Lower leg skin (tissue), 3 donors: Measurements from ENCODE around the gene LACRT.

Experiments
- CTCF ChIP-seq, 3 donors: fragments of 450-650 bp; IDR thresholded peaks; one replicate each; pipeline ENCODE4 v1.5.1; 2016; ENCODE audit warnings: antibody characterized with exemption in 3 of 3, mild to moderate bottlenecking in 3 of 3, moderate library complexity in 2 of 3
- POLR2A ChIP-seq, 2 donors: fragments of 450-650 bp; IDR thresholded peaks; one replicate each; pipeline ENCODE4 v1.6.1; 2016 to 2017; ENCODE audit warnings: antibody characterized with exemption in 2 of 2, mild to moderate bottlenecking in 1 of 2, moderate library complexity in 1 of 2

- TF ChIP-seq POLR2A (IDR thresholded peaks at IDR 0.05) (no peak), CTCF (IDR thresholded peaks at IDR 0.05) (no peak)
Observed at GRCh38 chr12:54605138-54605970, 29.3 kb downstream of the LACRT start.
